ENCODE data around the gene ELSPBP1. TPM values are rescaled to one million over a fixed set of nuclear protein-coding genes. Genes with fewer than 3 reads are reported as not detected.

ELSPBP1 gene
- total and polyA plus RNA-seq, 3 experiments from 2014 or later = not detected

DNA sequence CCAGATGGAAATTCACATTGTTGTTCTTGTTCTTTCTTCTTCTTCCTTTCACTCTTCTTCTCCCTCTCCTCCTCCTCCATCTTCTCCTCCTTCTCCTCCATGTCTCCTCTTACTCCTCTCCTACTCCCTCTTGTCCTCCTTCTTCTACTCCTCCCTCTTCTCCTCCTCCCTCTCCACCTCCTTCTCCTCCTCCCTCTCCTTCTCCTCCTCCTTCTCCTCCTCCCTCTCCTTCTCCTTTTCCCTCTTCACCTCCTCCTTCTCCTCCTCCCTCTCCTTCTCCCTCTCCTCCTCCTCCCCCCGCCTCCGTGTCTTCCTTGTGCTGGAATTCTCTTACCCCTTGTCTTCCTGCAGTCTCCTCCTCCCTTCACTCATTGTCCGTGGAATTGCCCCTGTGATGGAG lies 31.0 kb downstream of the ELSPBP1 start:
- Histone ChIP-seq H3K4me3 (ENCODE audit: low read length) (no peak overlapping the region), H3K4me1 (ENCODE audit: insufficient read depth, low read length) (no peaks in the 10 kb centered on the region), H3K27me3 (ENCODE audit: insufficient read depth, low read length, poor library complexity, severe bottlenecking) (no peaks in the 10 kb centered on the region), H3K27ac (ENCODE audit: low read depth, low read length) (no peak overlapping the region), H3K36me3 (ENCODE audit: insufficient read depth, low read length) (no peaks in the 10 kb centered on the region), H3K9me3 (ENCODE audit: low read length) (no peaks in the 10 kb centered on the region)
- H3K27me3 Mint-ChIP-seq = peaks cover 26 to 56% of the 10 kb centered on the region in 2 donors
- no peaks in the 10 kb centered on the region for H3K36me3 Mint-ChIP-seq
- no peaks in the 10 kb centered on the region for H3K4me1 Mint-ChIP-seq
- H3K27ac Mint-ChIP-seq = no peak overlapping the region
- DNase-seq = no peak
- POLR2A ChIA-PET = no interaction called here
- H3K9me3 Mint-ChIP-seq = no peaks in the 10 kb centered on the region
- CTCF ChIA-PET = no interaction called here
- no peak overlapping the region for H3K4me3 Mint-ChIP-seq

DNA sequence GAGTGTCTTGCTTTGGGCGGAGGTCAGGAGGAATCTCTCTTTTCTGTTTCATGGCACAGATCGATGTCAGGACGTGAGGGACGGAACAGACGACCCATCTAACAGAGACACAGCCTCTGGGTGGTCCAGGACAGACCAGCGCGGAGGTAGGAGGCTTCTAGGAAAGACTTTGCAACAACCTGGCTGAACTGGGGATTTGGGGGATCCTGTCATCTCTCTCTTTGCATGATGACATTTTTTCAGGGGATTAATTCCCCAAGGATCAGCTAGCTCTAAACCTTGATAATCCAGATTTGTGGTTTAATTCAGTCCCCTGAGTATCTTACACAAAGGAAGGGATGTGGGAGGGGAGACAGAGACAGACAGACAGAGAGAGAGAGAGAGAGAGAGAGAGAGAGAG lies 35.0 kb downstream of the ELSPBP1 start:
- CTCF ChIA-PET = no interaction called here
- Histone ChIP-seq H3K27ac (ENCODE audit: low read depth, low read length) (no peak overlapping the region), H3K4me1 (ENCODE audit: insufficient read depth, low read length) (no peaks in the 10 kb centered on the region), H3K9me3 (ENCODE audit: low read length) (no peaks in the 10 kb centered on the region), H3K36me3 (ENCODE audit: insufficient read depth, low read length) (no peaks in the 10 kb centered on the region), H3K4me3 (ENCODE audit: low read length) (no peak overlapping the region), H3K27me3 (ENCODE audit: insufficient read depth, low read length, poor library complexity, severe bottlenecking) (no peaks in the 10 kb centered on the region)
- Mint-ChIP-seq H3K4me3 (no peak overlapping the region), H3K27ac (no peak overlapping the region), H3K4me1 (no peaks in the 10 kb centered on the region), H3K27me3 (peaks cover 22 to 49% of the 10 kb centered on the region in 2 donors), H3K9me3 (no peaks in the 10 kb centered on the region), H3K36me3 (no peaks in the 10 kb centered on the region)
- DNase-seq = no peak
- POLR2A ChIA-PET = no interaction called here

DNA sequence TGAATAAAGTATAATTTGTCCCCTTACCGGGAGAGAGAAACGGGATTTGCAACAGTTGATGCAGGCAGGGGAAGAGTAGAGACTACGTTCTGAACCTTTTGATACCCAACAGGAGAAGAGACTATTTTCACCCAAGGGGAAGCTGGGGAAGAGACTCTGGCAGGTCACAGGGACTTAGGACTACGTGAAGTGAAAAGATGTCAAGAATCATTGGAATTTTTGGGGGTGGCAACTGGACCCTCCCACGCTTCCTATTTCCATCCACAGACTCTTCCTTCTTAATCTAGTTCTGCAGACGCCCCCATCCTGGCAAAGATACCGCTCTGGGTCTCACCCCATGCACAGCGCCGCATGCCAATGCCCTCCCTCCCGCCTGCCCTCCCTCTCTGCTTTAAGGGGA lies 35.6 kb downstream of the ELSPBP1 start:
- no peaks in the 10 kb centered on the region for H3K9me3 Mint-ChIP-seq
- no peak overlapping the region for H3K4me3 Mint-ChIP-seq
- Histone ChIP-seq H3K4me3 (ENCODE audit: low read length) (no peak overlapping the region), H3K36me3 (ENCODE audit: insufficient read depth, low read length) (no peaks in the 10 kb centered on the region), H3K9me3 (ENCODE audit: low read length) (no peaks in the 10 kb centered on the region), H3K27ac (ENCODE audit: low read depth, low read length) (no peak overlapping the region), H3K4me1 (ENCODE audit: insufficient read depth, low read length) (no peaks in the 10 kb centered on the region), H3K27me3 (ENCODE audit: insufficient read depth, low read length, poor library complexity, severe bottlenecking) (no peaks in the 10 kb centered on the region)
- ChIA-PET POLR2A (no interaction called here), CTCF (no interaction called here)
- DNase-seq = no peak
- H3K4me1 Mint-ChIP-seq = no peaks in the 10 kb centered on the region
- H3K27ac Mint-ChIP-seq = no peak overlapping the region
- H3K36me3 Mint-ChIP-seq = no peaks in the 10 kb centered on the region
- H3K27me3 Mint-ChIP-seq = peaks cover 19 to 44% of the 10 kb centered on the region in 2 donors

DNA sequence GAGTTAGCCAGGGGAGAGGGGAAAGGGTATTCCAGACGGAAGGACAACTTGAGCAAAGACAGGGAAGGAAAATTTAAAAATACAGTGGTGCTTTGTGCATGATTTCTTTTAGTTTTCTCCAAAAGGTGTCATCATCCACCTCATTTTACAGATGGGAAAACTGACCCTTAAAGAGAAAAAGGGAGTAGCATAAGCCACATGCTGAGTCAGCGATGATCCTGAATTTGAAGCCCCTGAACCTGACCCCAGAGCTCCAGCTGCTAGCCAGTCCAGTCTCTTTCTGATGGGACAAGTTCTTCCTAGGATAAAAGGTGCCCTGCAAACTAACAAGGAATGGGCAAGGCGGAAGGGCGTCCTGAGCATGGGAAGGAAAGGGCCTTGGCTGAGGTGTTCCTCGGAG lies 39.2 kb downstream of the ELSPBP1 start:
- DNase-seq = no peak
- ChIA-PET CTCF (no interaction called here), POLR2A (no interaction called here)
- Mint-ChIP-seq H3K4me1 (no peaks in the 10 kb centered on the region), H3K9me3 (peaks cover 8 to 21% (median 16%) of the 10 kb centered on the region in 5 donors), H3K27ac (no peak overlapping the region), H3K4me3 (no peak overlapping the region), H3K27me3 (peaks cover 13 to 24% of the 10 kb centered on the region in 2 donors), H3K36me3 (no peaks in the 10 kb centered on the region)
- Histone ChIP-seq H3K4me1 (ENCODE audit: insufficient read depth, low read length) (no peaks in the 10 kb centered on the region), H3K4me3 (ENCODE audit: low read length) (no peak overlapping the region), H3K9me3 (ENCODE audit: low read length) (no peaks in the 10 kb centered on the region), H3K27ac (ENCODE audit: low read depth, low read length) (no peak overlapping the region), H3K36me3 (ENCODE audit: insufficient read depth, low read length) (no peaks in the 10 kb centered on the region), H3K27me3 (ENCODE audit: insufficient read depth, low read length, poor library complexity, severe bottlenecking) (no peaks in the 10 kb centered on the region)

DNA sequence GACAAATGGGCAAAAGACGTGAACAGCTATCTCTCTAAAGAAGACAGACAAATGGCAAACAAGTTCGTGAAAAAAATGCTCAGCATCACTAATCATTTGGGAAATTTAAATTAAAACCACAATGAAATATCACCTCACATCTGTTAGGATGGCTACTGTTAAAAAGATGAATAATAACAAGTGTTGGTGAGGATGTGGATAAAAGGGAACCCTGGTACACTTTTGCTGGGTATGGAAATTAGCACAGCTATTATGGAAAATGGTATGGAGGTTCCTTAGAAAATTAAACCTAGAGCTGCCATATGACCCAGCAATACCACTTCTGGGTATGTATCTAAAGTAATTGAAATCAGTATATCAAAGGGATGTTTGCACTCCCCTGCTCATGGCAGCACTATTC lies 42.3 kb downstream of the ELSPBP1 start:
- H3K27me3 ChIP-seq (ENCODE audit: insufficient read depth, low read length, poor library complexity, severe bottlenecking) = no peaks in the 10 kb centered on the region
- no peak for DNase-seq
- no peaks in the 10 kb centered on the region for H3K4me1 ChIP-seq (ENCODE audit: insufficient read depth, low read length)
- H3K36me3 ChIP-seq (ENCODE audit: insufficient read depth, low read length) = no peaks in the 10 kb centered on the region
- CTCF ChIA-PET = no interaction called here
- peaks cover 8 to 23% (median 21%) of the 10 kb centered on the region in 5 donors for H3K9me3 Mint-ChIP-seq
- no peak overlapping the region for H3K27ac Mint-ChIP-seq
- no peak overlapping the region for H3K27ac ChIP-seq (ENCODE audit: low read depth, low read length)
- no peak overlapping the region for H3K4me3 ChIP-seq (ENCODE audit: low read length)
- H3K27me3 Mint-ChIP-seq = peaks cover 23 to 40% of the 10 kb centered on the region in 2 donors
- no peaks in the 10 kb centered on the region for H3K9me3 ChIP-seq (ENCODE audit: low read length)
- H3K36me3 Mint-ChIP-seq = no peaks in the 10 kb centered on the region
- POLR2A ChIA-PET = no interaction called here
- no peaks in the 10 kb centered on the region for H3K4me1 Mint-ChIP-seq
- H3K4me3 Mint-ChIP-seq = no peak overlapping the region

DNA sequence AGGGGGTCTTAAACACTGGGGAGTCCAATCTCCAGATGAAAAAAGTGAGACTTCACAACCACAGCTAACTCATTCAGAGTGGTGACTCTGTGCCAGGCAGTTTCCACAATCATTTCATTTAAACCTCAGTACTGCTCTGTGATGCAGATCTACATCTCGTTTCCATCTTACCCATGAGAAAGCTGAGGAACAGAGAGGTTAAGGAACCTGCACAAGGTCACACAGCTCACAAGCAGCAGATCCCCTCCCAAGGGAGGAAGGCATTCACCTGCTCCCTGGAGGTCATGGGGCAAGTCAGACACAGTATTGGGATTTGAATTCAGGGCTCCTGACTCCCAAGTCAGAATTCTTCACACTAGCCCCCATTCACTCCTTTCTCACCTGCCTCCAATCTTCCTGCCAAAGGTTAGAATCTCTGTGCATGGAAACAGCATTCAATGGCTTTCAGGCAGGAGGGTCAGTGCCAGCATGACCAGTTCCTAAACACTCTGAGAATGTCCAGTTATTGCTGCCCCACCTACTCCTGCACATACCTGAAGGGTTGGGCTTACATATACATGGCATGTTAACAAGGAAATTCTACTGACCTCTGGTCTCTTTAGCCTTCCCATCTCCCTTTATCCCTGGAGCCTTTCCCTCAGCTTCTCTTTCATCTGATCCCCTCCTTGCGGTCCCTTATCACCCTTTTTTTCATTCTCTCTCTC lies 47.6 kb downstream of the ELSPBP1 start:
- CTCF ChIA-PET = no interaction called here
- no peaks in the 10 kb centered on the region for H3K36me3 ChIP-seq (ENCODE audit: insufficient read depth, low read length)
- no peak for DNase-seq
- no peaks in the 10 kb centered on the region for H3K27me3 ChIP-seq (ENCODE audit: insufficient read depth, low read length, poor library complexity, severe bottlenecking)
- no peaks in the 10 kb centered on the region for H3K4me1 Mint-ChIP-seq
- H3K4me3 Mint-ChIP-seq = no peak overlapping the region
- POLR2A ChIA-PET = no interaction called here
- no peaks in the 10 kb centered on the region for H3K36me3 Mint-ChIP-seq
- H3K4me1 ChIP-seq (ENCODE audit: insufficient read depth, low read length) = no peaks in the 10 kb centered on the region
- H3K9me3 Mint-ChIP-seq = peaks cover 0 to 10% (median 8%) of the 10 kb centered on the region in 5 donors
- H3K27ac ChIP-seq (ENCODE audit: low read depth, low read length) = no peak overlapping the region
- no peak overlapping the region for H3K4me3 ChIP-seq (ENCODE audit: low read length)
- H3K27me3 Mint-ChIP-seq = peaks cover 19 to 57% of the 10 kb centered on the region in 2 donors
- no peaks in the 10 kb centered on the region for H3K9me3 ChIP-seq (ENCODE audit: low read length)
- H3K27ac Mint-ChIP-seq = no peak overlapping the region

DNA sequence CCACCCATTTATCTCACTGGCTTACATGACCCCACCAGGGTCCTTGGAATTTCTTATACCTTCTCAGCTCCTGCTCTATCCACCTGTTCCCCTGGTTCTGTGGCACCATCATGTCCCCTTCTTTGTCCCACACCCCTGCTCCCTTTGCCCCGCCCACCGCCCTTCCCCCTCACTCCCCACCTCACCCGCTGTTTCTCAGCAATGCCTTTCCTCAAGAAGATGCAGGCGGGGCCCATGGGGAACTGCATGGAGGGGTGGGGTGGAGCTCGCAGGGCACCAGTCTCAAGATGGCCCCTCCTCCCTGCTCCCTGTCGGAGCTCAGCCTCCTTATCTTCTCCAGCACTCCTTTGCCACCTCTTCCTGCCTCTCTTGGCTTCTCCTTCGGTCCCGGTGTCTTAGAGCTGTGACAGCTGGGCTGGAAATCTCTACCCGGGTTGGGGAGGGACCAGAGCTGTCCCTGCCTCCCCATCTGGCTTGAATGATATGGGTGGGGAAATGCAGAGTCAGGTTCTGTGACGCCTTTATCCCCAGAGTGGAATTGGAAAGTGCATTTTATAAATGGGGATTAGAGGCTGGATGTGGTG lies 49.3 kb downstream of the ELSPBP1 start, which contains the start of gene CABP5:
Gene CABP5, minus strand, starts transcription at position 405 of the 584 bp plus-strand sequence. Its CDS starts 157 bp downstream, at position 248.
- Histone ChIP-seq H3K9me3 (ENCODE audit: low read length) (no peaks in the 10 kb centered on the region), H3K36me3 (ENCODE audit: insufficient read depth, low read length) (no peaks in the 10 kb centered on the region), H3K27me3 (ENCODE audit: insufficient read depth, low read length, poor library complexity, severe bottlenecking) (no peaks in the 10 kb centered on the region), H3K27ac (ENCODE audit: low read depth, low read length) (no peak within 1 kb of the TSS), H3K4me1 (ENCODE audit: insufficient read depth, low read length) (no peaks in the 10 kb centered on the region), H3K4me3 (ENCODE audit: low read length) (no peak within 1 kb of the TSS)
- Mint-ChIP-seq H3K9me3 (peaks cover 0 to 9% (median 4%) of the 10 kb centered on the region in 5 donors), H3K4me3 (no peak within 1 kb of the TSS), H3K36me3 (no peaks in the 10 kb centered on the region), H3K27ac (peak within 1 kb of the TSS in 2 of 8 donors; percentile 62 to 83), H3K4me1 (no peaks in the 10 kb centered on the region), H3K27me3 (peaks cover 22 to 67% of the 10 kb centered on the region in 2 donors)
- CTCF ChIA-PET = no interaction called here
- DNase-seq = no peak
- POLR2A ChIA-PET = interaction anchor here (0.5 kb wide), 1 partner anchor 81 kb away, joined by 4 read pairs; no protein-coding TSS in a partner anchor

DNA sequence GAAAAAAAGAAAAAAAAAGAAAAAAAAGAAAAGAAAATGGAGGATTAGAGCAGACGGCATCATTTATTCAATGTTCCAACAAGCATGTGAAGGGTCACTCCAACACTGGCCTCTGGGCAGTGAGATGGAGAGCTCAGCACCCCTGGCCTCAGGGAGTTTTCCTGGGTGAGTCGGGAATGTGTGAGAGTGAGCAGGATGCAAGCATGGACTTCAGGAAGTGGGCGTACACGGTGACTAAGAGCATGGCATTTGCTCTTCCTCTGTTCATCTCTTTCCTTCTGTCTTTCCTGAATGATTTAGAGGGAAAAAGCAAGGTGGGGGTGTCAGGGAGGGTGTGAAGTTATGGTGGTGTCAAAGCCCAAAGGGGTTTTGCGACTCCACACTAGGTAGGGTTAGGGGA lies 50.1 kb downstream of the ELSPBP1 start:
- POLR2A ChIA-PET = no interaction called here
- peaks cover 0 to 6% (median 2%) of the 10 kb centered on the region in 5 donors for H3K9me3 Mint-ChIP-seq
- Histone ChIP-seq H3K4me1 (ENCODE audit: insufficient read depth, low read length) (no peaks in the 10 kb centered on the region), H3K27me3 (ENCODE audit: insufficient read depth, low read length, poor library complexity, severe bottlenecking) (no peaks in the 10 kb centered on the region), H3K9me3 (ENCODE audit: low read length) (no peaks in the 10 kb centered on the region), H3K4me3 (ENCODE audit: low read length) (no peak overlapping the region), H3K36me3 (ENCODE audit: insufficient read depth, low read length) (no peaks in the 10 kb centered on the region), H3K27ac (ENCODE audit: low read depth, low read length) (no peak overlapping the region)
- no peak overlapping the region for H3K4me3 Mint-ChIP-seq
- CTCF ChIA-PET = no interaction called here
- H3K36me3 Mint-ChIP-seq = no peaks in the 10 kb centered on the region
- peak overlapping the region in 1 of 8 donors; percentile 83 for H3K27ac Mint-ChIP-seq
- no peak for DNase-seq
- peaks cover 21 to 68% of the 10 kb centered on the region in 2 donors for H3K27me3 Mint-ChIP-seq
- no peaks in the 10 kb centered on the region for H3K4me1 Mint-ChIP-seq

Data from CD8-positive, alpha-beta memory T cell (primary cell).